Gastroesophageal sphincter (tissue), 4 donors: Measurements from ENCODE around the gene FAM219B. TPM values are rescaled to one million over a fixed set of nuclear protein-coding genes. Genes with fewer than 3 reads are reported as not detected.

Source experiments
- ATAC-seq: fragments of 150-250 bp; one replicate; pipeline ENCODE4 v1.9.1; 2016; ENCODE audit warnings: mild to moderate bottlenecking, moderate library complexity
- H3K27ac ChIP-seq, 4 donors: fragments of 200-600 bp; sonication (generic) in 3 of 4; 1 replicate in 3 of 4; 2 replicates in 1 of 4; pipeline ENCODE4 v1.5.1; 2016 to 2019
- H3K27me3 ChIP-seq: fragments of 200-600 bp; sonication (generic); one replicate; pipeline ENCODE4 v1.5.1; 2019
- H3K36me3 ChIP-seq, 2 donors: fragments of 200-600 bp; sonication (generic); one replicate each; pipeline ENCODE4 v1.5.1; 2019; ENCODE audit warnings: control low read depth in 1 of 2
- H3K4me1 ChIP-seq, 3 donors: fragments of 200-600 bp; sonication (generic); 1 replicate in 2 of 3; 2 replicates in 1 of 3; pipeline ENCODE4 v1.5.1; 2016 to 2019; ENCODE audit warnings: control low read depth in 2 of 3
- H3K4me3 ChIP-seq, 2 donors: fragments of 200-600 bp; sonication (generic); one replicate each; pipeline ENCODE4 v1.5.1; 2019; ENCODE audit warnings: mild to moderate bottlenecking in 1 of 2, moderate library complexity in 1 of 2
- H3K9me3 ChIP-seq, 3 donors: fragments of 200-600 bp; sonication (generic); one replicate each; pipeline ENCODE4 v1.5.1; 2017 to 2019; ENCODE audit warnings: control low read depth in 2 of 3
- CTCF ChIP-seq, 4 experiments: fragments of 200-600 bp in 2 of 4; fragments of 450-650 bp in 2 of 4; sonication (generic) in 1 of 4; IDR thresholded peaks; one replicate each; pipeline ENCODE4 v1.5.1; 2017 to 2019; ENCODE audit warnings: antibody characterized with exemption in 4 of 4, mild to moderate bottlenecking in 2 of 4, moderate library complexity in 2 of 4
- EP300 ChIP-seq: sonication (generic); formaldehyde crosslinking; IDR thresholded peaks from one replicate; pipeline ENCODE4 v1.6.1; 2017; ENCODE audit warnings: antibody characterized with exemption, mild to moderate bottlenecking
- POLR2A ChIP-seq, 2 donors: fragments of 450-650 bp; IDR thresholded peaks; one replicate each; pipeline ENCODE4 v1.6.1; 2017; ENCODE audit warnings: antibody characterized with exemption in 2 of 2, mild to moderate bottlenecking in 2 of 2, moderate library complexity in 1 of 2
- POLR2AphosphoS5 ChIP-seq: sonication (generic); formaldehyde crosslinking; IDR thresholded peaks from one replicate; pipeline ENCODE4 v1.6.1; 2017; ENCODE audit warnings: antibody characterized with exemption
- WGBS, 2 donors: methylation state at CpG; one replicate each; pipeline ENCODE4 v1.1.5; 2018; ENCODE audit warnings: low coverage in 1 of 2; 5-methylcytosine and 5-hydroxymethylcytosine counted together
- total RNA-seq, 4 donors: library from RNA; depleted of rRNA; stranded (reverse); fragments of >200 nt; gene quantifications; one replicate each; pipeline ENCODE4 v1.1.0, GENCODE V29; 2016

Gene FAM219B
- total RNA-seq, 4 donors from 2014 or later = 85.0 to 93.4 (median 88.8) TPM

GRCh38 chr15:74873036-74873755 lies 33.5 kb downstream of the FAM219B start, which contains the start of gene SCAMP2:
SCAMP2 (minus strand) TSS chr15:74873365; CDS start chr15:74873255, 110 bp downstream.
- Histone ChIP-seq H3K36me3 (no peaks in the 10 kb centered on the region), H3K4me3 (peak within 1 kb of the TSS; percentile 41 to 71), H3K27ac (peak within 1 kb of the TSS; percentile 54 to 96 (median 94)), H3K27me3 (no peaks in the 10 kb centered on the region), H3K9me3 (no peaks in the 10 kb centered on the region), H3K4me1 (peaks cover 2 to 50% (median 37%) of the 10 kb centered on the region in 3 donors)
- WGBS, 2 donors = 0% methylated on average over 1 of the region's 52 CpGs; no CpG with 5 or more reads in 1 of the 2 donors
- ATAC-seq = peak; percentile 96
- TF ChIP-seq CTCF (IDR thresholded peaks at IDR 0.05) = no peak
- TF ChIP-seq POLR2AphosphoS5 = peak; percentile 80
- TF ChIP-seq POLR2A (IDR thresholded peaks at IDR 0.05) = peak; percentile 57 to 79

GRCh38 chr15:74872702-74873035 lies 34.0 kb downstream of the FAM219B start:
- Histone ChIP-seq H3K4me1 (peaks cover 2 to 55% (median 42%) of the 10 kb centered on the region in 3 donors), H3K4me3 (peak overlapping the region; percentile 41 to 71), H3K27ac (peak overlapping the region; percentile 54 to 96 (median 94)), H3K36me3 (no peaks in the 10 kb centered on the region), H3K9me3 (no peaks in the 10 kb centered on the region), H3K27me3 (no peaks in the 10 kb centered on the region)
- TF ChIP-seq POLR2A (IDR thresholded peaks at IDR 0.05) (no peak), EP300 (no peak), POLR2AphosphoS5 (no peak), CTCF (IDR thresholded peaks at IDR 0.05) (no peak)
- ATAC-seq = no peak
- WGBS, 2 donors = 0% methylated on average over 4 of the region's 11 CpGs; no CpG with 5 or more reads in 1 of the 2 donors

GRCh38 chr15:74870436-74871215 lies 36.0 kb downstream of the FAM219B start:
- no peaks in the 10 kb centered on the region for H3K9me3 ChIP-seq
- no peaks in the 10 kb centered on the region for H3K27me3 ChIP-seq
- no peaks in the 10 kb centered on the region for H3K36me3 ChIP-seq
- 23 to 27% methylated on average over 6 of the region's 6 CpGs for WGBS, 2 donors
- no peak for TF ChIP-seq POLR2AphosphoS5
- no peak for TF ChIP-seq POLR2A (IDR thresholded peaks at IDR 0.05)
- TF ChIP-seq EP300 = no peak
- TF ChIP-seq CTCF (IDR thresholded peaks at IDR 0.05) = no peak
- peak overlapping the region; percentile 44 to 96 (median 94) for H3K27ac ChIP-seq
- peak overlapping the region in 1 of 2 donors; percentile 71 for H3K4me3 ChIP-seq
- H3K4me1 ChIP-seq = peaks cover 2 to 75% (median 54%) of the 10 kb centered on the region in 3 donors
- no peak for ATAC-seq

- no peak for TF ChIP-seq EP300
- TF ChIP-seq POLR2A (IDR thresholded peaks at IDR 0.05) = peak in 1 of 2 donors; percentile 27
- H3K9me3 ChIP-seq = no peaks in the 10 kb centered on the region
- H3K27ac ChIP-seq = peak overlapping the region; percentile 61 to 96 (median 94)
- no peaks in the 10 kb centered on the region for H3K27me3 ChIP-seq
- peaks cover 2 to 75% (median 54%) of the 10 kb centered on the region in 3 donors for H3K4me1 ChIP-seq
- H3K36me3 ChIP-seq = no peaks in the 10 kb centered on the region
- WGBS, 2 donors = 53% methylated on average over 4 of the region's 6 CpGs; no CpG with 5 or more reads in 1 of the 2 donors
- peak; percentile 43 for ATAC-seq
- peak overlapping the region in 1 of 2 donors; percentile 71 for H3K4me3 ChIP-seq
These were observed 36.8 kb downstream of the FAM219B start for GRCh38 chr15:74869726-74870407.

GRCh38 chr15:74869372-74869725 lies 37.3 kb downstream of the FAM219B start:
- no peaks in the 10 kb centered on the region for H3K36me3 ChIP-seq
- ATAC-seq = peak; percentile 19
- H3K27ac ChIP-seq = peak overlapping the region; percentile 61 to 96 (median 94)
- no peaks in the 10 kb centered on the region for H3K27me3 ChIP-seq
- no peak overlapping the region for H3K4me3 ChIP-seq
- H3K9me3 ChIP-seq = no peaks in the 10 kb centered on the region
- TF ChIP-seq POLR2AphosphoS5 (no peak), CTCF (IDR thresholded peaks at IDR 0.05) (no peak), POLR2A (IDR thresholded peaks at IDR 0.05) (no peak), EP300 (no peak)
- peaks cover 2 to 76% (median 54%) of the 10 kb centered on the region in 3 donors for H3K4me1 ChIP-seq
